DOHH2 (cell line): ENCODE measurements around the gene DOCK11.

Experiments
- H3F3A ChIP-seq: fragments of 200-600 bp; sonication (generic), shearing (Covaris generic); 2 replicates; pipeline ENCODE4 v1.6.0; 2016; ENCODE audit warnings: antibody characterized with exemption, mild to moderate bottlenecking; ENCODE audit not compliant: control insufficient read depth, insufficient read depth
- H3K27ac ChIP-seq: fragments of 200-600 bp; sonication (generic); 2 replicates; pipeline ENCODE4 v1.5.1; 2014; ENCODE audit warnings: low read depth, mild to moderate bottlenecking, low read length, moderate library complexity
- H3K27me3 ChIP-seq: fragments of 200-600 bp; sonication (generic); 2 replicates; pipeline ENCODE4 v1.6.1; 2014; ENCODE audit warnings: mild to moderate bottlenecking, low read length, mixed read lengths; ENCODE audit not compliant: control insufficient read depth
- H3K36me3 ChIP-seq: fragments of 200-600 bp; sonication (generic); 2 replicates; pipeline ENCODE4 v1.6.1; 2014; ENCODE audit warnings: mild to moderate bottlenecking, low read length, moderate library complexity, mixed read lengths; ENCODE audit not compliant: control insufficient read depth
- H3K4me1 ChIP-seq: fragments of 200-600 bp; sonication (generic); 2 replicates; pipeline ENCODE4 v1.6.1; 2014; ENCODE audit warnings: mild to moderate bottlenecking, low read length, mixed read lengths; ENCODE audit not compliant: control insufficient read depth
- H3K4me2 ChIP-seq: fragments of 200-600 bp; sonication (generic); 2 replicates; pipeline ENCODE4 v1.6.0; 2014; ENCODE audit warnings: mild to moderate bottlenecking, low read length, moderate library complexity
- H3K4me3 ChIP-seq: fragments of 200-600 bp; sonication (generic); 2 replicates; pipeline ENCODE4 v1.5.1; 2014; ENCODE audit warnings: mild to moderate bottlenecking, low read length, mixed read lengths
- H3K79me2 ChIP-seq: fragments of 200-600 bp; sonication (generic); 2 replicates; pipeline ENCODE4 v1.6.1; 2014; ENCODE audit warnings: mild to moderate bottlenecking, low read length, mixed read lengths; ENCODE audit not compliant: control insufficient read depth
- H3K9me2 ChIP-seq: fragments of 200-600 bp; sonication (generic); replicated peaks from 2 replicates; pipeline ENCODE4 v1.6.1; 2014; ENCODE audit warnings: mild to moderate bottlenecking, low read length, mixed read lengths; ENCODE audit not compliant: control insufficient read depth
- H3K9me3 ChIP-seq: fragments of 200-600 bp; sonication (generic); 2 replicates; pipeline ENCODE4 v1.6.1; 2014; ENCODE audit warnings: antibody characterized with exemption, low read length, mixed read lengths; ENCODE audit not compliant: control insufficient read depth, insufficient read depth
- H4K20me1 ChIP-seq: fragments of 200-600 bp; sonication (generic); 2 replicates; pipeline ENCODE4 v1.6.0; 2014; ENCODE audit warnings: low read depth, mild to moderate bottlenecking, antibody characterized with exemption, low read length, moderate library complexity; ENCODE audit not compliant: control insufficient read depth, insufficient read depth
- EZH2phosphoT487 ChIP-seq: fragments of 200-600 bp; sonication (generic); IDR thresholded peaks from 2 replicates; pipeline ENCODE4 v1.6.1; 2017; ENCODE audit warnings: borderline replicate concordance, mild to moderate bottlenecking, antibody characterized with exemption, low read length, moderate library complexity, mixed read lengths
- TF ChIP-seq, protein P1 (sequence below): fragments of 200-600 bp; sonication (generic); IDR thresholded peaks from one replicate; pipeline ENCODE4 v1.5.1; 2014; ENCODE audit warnings: antibody characterized with exemption, mild to moderate bottlenecking, low read depth, low read length; ENCODE audit not compliant: poor library complexity, severe bottlenecking

DOCK11 gene

DNA sequence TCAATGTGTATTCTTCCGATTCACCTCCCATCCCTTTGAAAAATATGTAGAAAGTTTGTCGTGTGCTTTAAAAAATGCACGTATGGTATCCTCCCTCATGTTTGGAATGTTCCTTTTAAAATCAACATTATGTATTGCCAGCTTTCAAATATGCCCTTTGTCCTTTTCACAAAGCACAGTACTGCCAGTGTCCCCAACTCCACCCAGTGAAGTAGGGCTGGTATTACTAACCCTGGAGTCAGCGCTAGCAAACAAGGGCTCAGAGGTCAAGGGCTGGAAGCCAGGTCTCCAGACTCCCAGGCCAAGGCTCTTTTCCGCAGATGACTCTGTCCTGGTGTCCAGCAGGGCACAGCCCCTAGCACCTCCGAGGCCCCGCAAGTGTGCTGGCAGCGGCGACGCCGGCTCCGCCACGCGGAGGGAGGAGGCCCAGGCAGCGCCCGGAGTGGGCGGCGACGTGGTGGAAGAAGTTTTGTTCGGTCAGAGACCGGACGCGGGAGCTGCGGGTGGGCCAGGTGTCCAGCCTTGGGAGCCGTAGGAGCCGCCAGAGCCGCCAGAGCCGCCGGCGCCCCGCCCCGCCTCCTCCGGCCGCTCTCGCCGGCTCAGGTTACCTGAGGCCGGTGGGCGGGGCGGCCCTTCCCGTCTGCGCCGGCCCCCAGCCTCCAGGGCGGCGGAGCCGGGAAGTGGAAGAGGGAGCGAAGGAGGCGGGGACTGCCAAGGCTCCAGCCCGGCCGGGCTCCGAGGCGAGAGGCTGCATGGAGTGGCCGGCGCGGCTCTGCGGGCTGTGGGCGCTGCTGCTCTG is 231.5 kb downstream of the DOCK11 start, which contains the start of gene IL13RA1:
IL13RA1 (plus strand) TSS at position 720 of the 799 bp plus-strand sequence; CDS start at position 753, 33 bp downstream.
- Histone ChIP-seq H3K79me2 (no peaks in the 10 kb centered on the region), H3F3A (no peaks in the 10 kb centered on the region), H3K4me2 (peak within 1 kb of the TSS; percentile 58), H3K9me2 (no peaks in the 10 kb centered on the region), H3K4me1 (peaks cover 18% of the 10 kb centered on the region), H3K9me3 (no peaks in the 10 kb centered on the region), H3K27me3 (peaks cover 25% of the 10 kb centered on the region), H3K27ac (no peak within 1 kb of the TSS), H4K20me1 (no peaks in the 10 kb centered on the region), H3K36me3 (no peaks in the 10 kb centered on the region), H3K4me3 (peak within 1 kb of the TSS; percentile 54)
- TF ChIP-seq EZH2phosphoT487 = no peak
- TF ChIP-seq, protein P1, sequence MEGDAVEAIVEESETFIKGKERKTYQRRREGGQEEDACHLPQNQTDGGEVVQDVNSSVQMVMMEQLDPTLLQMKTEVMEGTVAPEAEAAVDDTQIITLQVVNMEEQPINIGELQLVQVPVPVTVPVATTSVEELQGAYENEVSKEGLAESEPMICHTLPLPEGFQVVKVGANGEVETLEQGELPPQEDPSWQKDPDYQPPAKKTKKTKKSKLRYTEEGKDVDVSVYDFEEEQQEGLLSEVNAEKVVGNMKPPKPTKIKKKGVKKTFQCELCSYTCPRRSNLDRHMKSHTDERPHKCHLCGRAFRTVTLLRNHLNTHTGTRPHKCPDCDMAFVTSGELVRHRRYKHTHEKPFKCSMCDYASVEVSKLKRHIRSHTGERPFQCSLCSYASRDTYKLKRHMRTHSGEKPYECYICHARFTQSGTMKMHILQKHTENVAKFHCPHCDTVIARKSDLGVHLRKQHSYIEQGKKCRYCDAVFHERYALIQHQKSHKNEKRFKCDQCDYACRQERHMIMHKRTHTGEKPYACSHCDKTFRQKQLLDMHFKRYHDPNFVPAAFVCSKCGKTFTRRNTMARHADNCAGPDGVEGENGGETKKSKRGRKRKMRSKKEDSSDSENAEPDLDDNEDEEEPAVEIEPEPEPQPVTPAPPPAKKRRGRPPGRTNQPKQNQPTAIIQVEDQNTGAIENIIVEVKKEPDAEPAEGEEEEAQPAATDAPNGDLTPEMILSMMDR = no peak

DNA sequence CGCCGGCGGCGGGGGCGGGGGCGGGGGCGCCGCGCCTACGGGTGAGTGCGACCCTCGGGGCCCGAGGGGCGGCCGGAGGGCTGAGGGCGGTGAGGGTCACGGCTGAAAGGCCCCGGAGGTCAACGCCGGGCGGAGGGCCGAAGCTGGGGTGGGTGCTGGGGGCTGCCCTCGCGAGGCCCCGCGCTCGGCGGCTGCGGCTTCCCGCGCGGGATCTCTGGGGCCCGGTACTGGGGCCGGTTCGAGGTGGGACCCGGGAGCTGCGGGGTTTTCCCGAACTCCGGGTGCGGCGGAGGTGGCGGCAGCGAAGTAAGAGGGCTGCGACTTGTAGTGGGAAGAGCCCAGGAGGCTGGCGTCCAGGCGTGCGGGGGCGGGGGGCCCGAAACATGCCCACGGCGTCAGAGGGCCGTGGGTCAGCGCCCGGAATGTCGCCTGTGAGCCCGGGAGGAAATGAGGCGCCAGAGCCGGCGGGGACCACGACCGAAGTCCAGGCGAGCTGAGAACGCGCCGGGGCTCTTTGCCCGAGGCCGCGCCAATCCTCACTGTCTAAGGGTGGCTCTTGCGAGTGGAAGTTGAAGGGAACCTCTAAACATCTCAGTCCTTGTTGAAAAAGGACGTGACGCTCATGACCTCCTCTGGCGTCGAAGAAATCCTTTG is 232.2 kb downstream of the DOCK11 start:
- no peak overlapping the region for H3K27ac ChIP-seq

DNA sequence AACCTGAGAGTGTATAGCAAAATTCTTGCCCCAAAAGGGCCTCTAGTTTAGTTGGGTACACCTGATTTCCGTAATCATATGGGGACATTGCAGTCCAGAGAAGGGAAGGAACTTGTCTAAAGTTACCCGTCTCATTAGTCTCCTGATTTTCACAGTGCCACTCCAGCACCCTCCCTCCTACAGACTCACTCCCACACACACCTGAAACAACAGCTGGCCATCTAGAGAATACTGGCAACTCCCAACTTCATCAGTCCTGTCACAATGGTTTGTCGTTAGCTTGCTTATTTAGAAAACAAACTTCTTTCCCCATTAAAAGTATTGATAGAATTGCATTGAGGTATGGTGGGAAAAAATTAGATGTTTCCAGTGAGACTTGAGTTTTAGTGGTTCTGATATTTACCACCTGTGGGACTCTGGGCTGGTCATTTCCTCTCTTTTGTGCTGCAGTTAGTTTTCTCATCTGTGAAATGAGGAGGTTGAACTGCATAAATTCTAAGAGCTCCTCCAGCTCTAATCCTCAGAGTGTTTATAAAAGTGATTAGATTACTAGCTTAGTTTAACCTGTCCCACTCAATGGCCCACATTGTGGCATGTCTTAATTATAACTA is 233.5 kb downstream of the DOCK11 start:
- TF ChIP-seq EZH2phosphoT487 = no peak
- TF ChIP-seq, protein P1 = no peak
- no peaks in the 10 kb centered on the region for H3K9me2 ChIP-seq
- no peaks in the 10 kb centered on the region for H3K36me3 ChIP-seq
- H3K4me1 ChIP-seq = peaks cover 11% of the 10 kb centered on the region
- H3F3A ChIP-seq = no peaks in the 10 kb centered on the region
- H3K4me2 ChIP-seq = no peak overlapping the region
- H3K79me2 ChIP-seq = no peaks in the 10 kb centered on the region
- no peaks in the 10 kb centered on the region for H3K9me3 ChIP-seq
- no peak overlapping the region for H3K4me3 ChIP-seq
- H3K27me3 ChIP-seq = peaks cover 25% of the 10 kb centered on the region
- no peak overlapping the region for H3K27ac ChIP-seq
- no peaks in the 10 kb centered on the region for H4K20me1 ChIP-seq

More for the DNA sequence above, 232.2 kb downstream of the DOCK11 start:
- peak overlapping the region; percentile 58 for H3K4me2 ChIP-seq
- H3K79me2 ChIP-seq = no peaks in the 10 kb centered on the region
- no peaks in the 10 kb centered on the region for H3K9me2 ChIP-seq
- H3K9me3 ChIP-seq = no peaks in the 10 kb centered on the region
- TF ChIP-seq, protein P1 = no peak
- no peak for TF ChIP-seq EZH2phosphoT487
- peak overlapping the region; percentile 54 for H3K4me3 ChIP-seq
- H3K4me1 ChIP-seq = peaks cover 18% of the 10 kb centered on the region
- H4K20me1 ChIP-seq = no peaks in the 10 kb centered on the region
- H3K36me3 ChIP-seq = no peaks in the 10 kb centered on the region
- H3K27me3 ChIP-seq = peaks cover 25% of the 10 kb centered on the region
- H3F3A ChIP-seq = no peaks in the 10 kb centered on the region
